NOMO-1 treated with DMSO at 0.1 percent for 48 hours (cell line): ENCODE data around the gene SLC7A1.
A peak's percentile ranks its signal among the peaks of the same experiment; 100 is the strongest.
"Not testable (repeated sequence)": the region's sequence is repeated elsewhere in the genome, so short reads cannot be mapped to it uniquely, and the experiment has no call there.

Source experiments
- DNase-seq: peaks from one replicate; lab custom pipeline; 2025; ENCODE audit not compliant: unreplicated experiment; lab: John Stamatoyannopoulos, UW

SLC7A1 gene

GRCh38 chr13:29595380-29596063, at the start of gene SLC7A1:
TSS of gene SLC7A1 (minus strand) at chr13:29595688. CDS start at chr13:29536188, 59,500 bp downstream.
- peak; percentile 92 for DNase-seq

GRCh38 chr13:29640665-29641064, 45.2 kb upstream of the SLC7A1 start:
- no peak for DNase-seq

- not testable (repeated sequence) for DNase-seq
Measured at GRCh38 chr13:29636831-29637230, 41.3 kb upstream of the SLC7A1 start.

- DNase-seq: no peak
Measured at GRCh38 chr13:29624997-29625396, 29.5 kb upstream of the SLC7A1 start.

- no peak for DNase-seq
Measured at GRCh38 chr13:29621841-29622240, 26.4 kb upstream of the SLC7A1 start.

- DNase-seq: peak; percentile 64
Measured at GRCh38 chr13:29621051-29621800, 25.7 kb upstream of the SLC7A1 start.

- no peak for DNase-seq
Measured at GRCh38 chr13:29619995-29620394, 24.5 kb upstream of the SLC7A1 start.

GRCh38 chr13:29613101-29613500, 17.6 kb upstream of the SLC7A1 start:
- no peak for DNase-seq

GRCh38 chr13:29607465-29607864, 12.0 kb upstream of the SLC7A1 start:
- DNase-seq: no peak

- DNase-seq: no peak
Measured at GRCh38 chr13:29605860-29606526, 10.5 kb upstream of the SLC7A1 start.

- no peak for DNase-seq
Measured at GRCh38 chr13:29598321-29598720, 2.8 kb upstream of the SLC7A1 start.

- DNase-seq: no peak
Measured at GRCh38 chr13:29597706-29598105, 2.2 kb upstream of the SLC7A1 start.

GRCh38 chr13:29597246-29597645, 1.8 kb upstream of the SLC7A1 start:
- no peak for DNase-seq

GRCh38 chr13:29596064-29596418, 553 bp upstream of the SLC7A1 start:
- DNase-seq: no peak

- DNase-seq: peak; percentile 54
Measured at GRCh38 chr13:29594710-29595379, 643 bp downstream of the SLC7A1 start.

- DNase-seq: peak; percentile 54
Measured at GRCh38 chr13:29594303-29594709, 1.2 kb downstream of the SLC7A1 start.

- no peak for DNase-seq
Measured at GRCh38 chr13:29593605-29594297, 1.7 kb downstream of the SLC7A1 start.

- DNase-seq: no peak
Measured at GRCh38 chr13:29591310-29591709, 4.2 kb downstream of the SLC7A1 start.

GRCh38 chr13:29589967-29590366, 5.5 kb downstream of the SLC7A1 start:
- no peak for DNase-seq

GRCh38 chr13:29589234-29589633, 6.3 kb downstream of the SLC7A1 start:
- no peak for DNase-seq

GRCh38 chr13:29587645-29588044, 7.8 kb downstream of the SLC7A1 start:
- DNase-seq: no peak
